Sciatic nerve (tissue), 2 donors: ENCODE measurements around the gene MSH2. TPM values are rescaled to one million over a fixed set of nuclear protein-coding genes. Genes with fewer than 3 reads are reported as not detected.
A peak's percentile ranks its signal among the peaks of the same experiment; 100 is the strongest.
"Not testable (repeated sequence)": the region's sequence is repeated elsewhere in the genome, so short reads cannot be mapped to it uniquely, and the experiment has no call there.

ENCODE experiments used
- ATAC-seq: fragments of 200-7000 bp; cut with Tn5 transposase; one replicate; pipeline ENCODE4 v1.9.1; 2020; ENCODE audit warnings: mild to moderate bottlenecking, moderate library complexity
- DNase-seq: peaks from one replicate; pipeline ENCODE4 v3.0.0-alpha.2; 2020; ENCODE audit warnings: low spot score
- intact Hi-C: fragments of 100-400 bp; cut with DNase I; formaldehyde crosslinking; loops from one replicate; pipeline ENCODE4 v1.14.2; 2022
- total RNA-seq: library from RNA; stranded (reverse); fragmentation: NEBNext Ultra II Directional; extraction: Animal tissue kit (Norgen Biotek cat#: 25700); gene quantifications from one replicate; pipeline ENCODE4 v1.2.1, GENCODE V29; 2021
- donor health status: DM: no; HTN: no; CAD: no.
- donor health status: DM: no; HTN: no; CAD: no.

MSH2 gene
- total RNA-seq, 1 donor from 2014 or later, result 25.1 TPM

GRCh38 chr2:47405757-47406156 lies 2.8 kb downstream of the MSH2 start:
- DNase-seq (no peak), ATAC-seq (no peak)
- intact Hi-C loops, result no loop called here

GRCh38 chr2:47406649-47407330 lies 3.8 kb downstream of the MSH2 start:
- intact Hi-C loops, result not testable (repeated sequence)

GRCh38 chr2:47407976-47408375 lies 5.0 kb downstream of the MSH2 start:
- intact Hi-C loops, DNase-seq, ATAC-seq: not testable (repeated sequence)

More at GRCh38 chr2:47406649-47407330, 3.8 kb downstream of the MSH2 start:
- peak; percentile 10 for DNase-seq
- not testable (repeated sequence) for ATAC-seq

- ATAC-seq (no peak), DNase-seq (no peak)
- intact Hi-C loops, result no loop called here
Measured at GRCh38 chr2:47414682-47415458, 11.9 kb downstream of the MSH2 start.

- ATAC-seq (no peak), DNase-seq (no peak)
- intact Hi-C loops, result no loop called here
Measured at GRCh38 chr2:47420214-47420613, 17.3 kb downstream of the MSH2 start.

- intact Hi-C loops, DNase-seq, ATAC-seq: not testable (repeated sequence)
Measured at GRCh38 chr2:47420683-47421082, 17.7 kb downstream of the MSH2 start.

GRCh38 chr2:47422016-47422415 lies 19.1 kb downstream of the MSH2 start:
- no peak for DNase-seq
- ATAC-seq, result no peak
- intact Hi-C loops, result no loop called here

GRCh38 chr2:47422560-47422959 lies 19.6 kb downstream of the MSH2 start:
- DNase-seq, result no peak
- ATAC-seq, result no peak
- intact Hi-C loops, result no loop called here

GRCh38 chr2:47426786-47427185 lies 23.8 kb downstream of the MSH2 start:
- intact Hi-C loops, result no loop called here
- ATAC-seq, result no peak
- DNase-seq, result no peak

- DNase-seq (no peak), ATAC-seq (no peak)
- intact Hi-C loops, result no loop called here
Measured at GRCh38 chr2:47429795-47430194, 26.8 kb downstream of the MSH2 start.

GRCh38 chr2:47433006-47433405 lies 30.1 kb downstream of the MSH2 start:
- DNase-seq, ATAC-seq, intact Hi-C loops: not testable (repeated sequence)

GRCh38 chr2:47433445-47433844 lies 30.5 kb downstream of the MSH2 start:
- ATAC-seq, DNase-seq, intact Hi-C loops: not testable (repeated sequence)

- intact Hi-C loops, result loop anchor here (5.0 kb wide), 1 partner anchor 330 kb away; no protein-coding TSS in a partner anchor
- ATAC-seq (peak; percentile 62), DNase-seq (no peak)
Measured at GRCh38 chr2:47437287-47437686, 34.3 kb downstream of the MSH2 start.

GRCh38 chr2:47438106-47438505 lies 35.1 kb downstream of the MSH2 start:
- DNase-seq (no peak), ATAC-seq (no peak)
- intact Hi-C loops, result loop anchor here (5.0 kb wide), 1 partner anchor 329 kb away; no protein-coding TSS in a partner anchor

GRCh38 chr2:47438783-47439182 lies 35.8 kb downstream of the MSH2 start:
- DNase-seq (no peak), ATAC-seq (no peak)
- intact Hi-C loops, result loop anchor here (5.0 kb wide), 1 partner anchor 329 kb away; no protein-coding TSS in a partner anchor

- ATAC-seq (no peak), DNase-seq (no peak)
- intact Hi-C loops, result no loop called here
Measured at GRCh38 chr2:47451790-47452189, 48.8 kb downstream of the MSH2 start.

GRCh38 chr2:47452761-47453160 lies 49.8 kb downstream of the MSH2 start:
- intact Hi-C loops, result no loop called here
- DNase-seq (no peak), ATAC-seq (no peak)

GRCh38 chr2:47454818-47455217 lies 51.9 kb downstream of the MSH2 start:
- DNase-seq, ATAC-seq, intact Hi-C loops: not testable (repeated sequence)

GRCh38 chr2:47455411-47455810 lies 52.5 kb downstream of the MSH2 start:
- ATAC-seq, result no peak
- intact Hi-C loops, result no loop called here
- DNase-seq, result no peak

GRCh38 chr2:47456851-47457250 lies 53.9 kb downstream of the MSH2 start:
- intact Hi-C loops, result no loop called here
- DNase-seq (no peak), ATAC-seq (no peak)
